HG02884 (cell line): Measurements from ENCODE around the gene DOCK10.
"Not testable (repeated sequence)": the region's sequence is repeated elsewhere in the genome, so short reads cannot be mapped to it uniquely, and the experiment has no call there.

Experiments
- ATAC-seq: cut with Tn5 transposase; IDR thresholded peaks from one replicate; pipeline ENCODE4 v1.9.1; 2021; ENCODE audit warnings: mild to moderate bottlenecking, moderate library complexity; ENCODE audit not compliant: unreplicated experiment

Gene DOCK10

GRCh38 chr2:225041851-225042799 lies at the start of gene DOCK10:
Gene DOCK10, minus strand, starts transcription at chr2:225042468. Its CDS starts 94 bp downstream, at chr2:225042374.
- peak; percentile 16 for ATAC-seq

DNA sequence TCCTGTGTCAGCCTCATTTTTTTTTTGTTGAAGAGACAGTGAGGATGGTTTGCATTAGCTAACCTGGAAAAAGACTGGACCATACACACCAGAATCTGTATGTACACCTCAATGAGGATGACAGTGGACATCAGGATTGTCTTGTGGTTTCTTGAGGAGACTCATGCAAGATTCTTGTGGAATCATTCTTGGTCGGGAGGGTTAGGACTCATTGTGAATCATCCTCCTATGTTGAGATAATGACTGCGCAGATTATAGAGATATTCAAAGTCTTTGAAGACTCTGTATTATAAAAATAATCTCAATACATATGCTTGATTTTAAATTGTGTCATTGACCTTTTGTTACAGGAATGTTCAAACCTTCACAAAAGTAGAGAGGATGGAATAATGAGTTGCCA lies 49.1 kb upstream of the DOCK10 start:
- no peak for ATAC-seq

DNA sequence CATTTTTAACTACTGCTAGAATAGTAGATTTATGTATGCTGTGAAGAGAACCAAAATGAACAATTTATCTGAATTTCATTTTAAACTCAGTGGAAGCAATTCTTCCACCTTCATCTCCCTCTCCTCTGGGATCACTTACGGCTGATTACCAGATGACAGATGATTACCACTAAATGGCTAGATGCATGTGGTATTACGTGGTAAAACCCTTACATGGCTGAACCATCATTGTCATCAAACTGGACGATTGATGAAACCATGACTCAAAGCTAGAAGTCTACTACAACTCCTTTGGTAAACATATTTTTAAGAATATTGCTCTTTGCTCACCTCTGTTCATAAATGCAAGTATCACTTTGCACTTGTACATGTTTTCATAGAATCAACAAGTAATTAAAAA lies 48.5 kb upstream of the DOCK10 start:
- no peak for ATAC-seq

GRCh38 chr2:225086915-225087314 lies 44.6 kb upstream of the DOCK10 start:
- no peak for ATAC-seq

DNA sequence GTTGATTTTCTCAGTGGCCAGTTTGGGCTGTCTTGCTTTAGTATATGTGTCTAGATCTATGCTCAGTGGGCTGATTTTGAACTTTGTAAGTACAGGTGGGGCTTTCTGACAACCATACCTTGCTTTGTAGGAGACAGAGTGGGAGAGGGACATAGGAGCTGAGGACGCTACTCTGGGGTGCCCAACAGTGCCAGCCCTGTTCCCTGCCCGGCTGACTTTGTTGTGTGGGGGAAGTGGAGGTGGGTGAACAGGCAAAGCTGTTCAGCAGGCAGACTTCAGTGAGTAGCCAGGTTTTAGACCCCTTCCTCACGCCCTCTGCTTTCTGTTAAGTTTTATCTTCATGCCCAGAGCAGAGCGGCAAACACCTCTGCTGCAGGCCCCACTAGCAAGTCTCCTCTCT lies 44.2 kb upstream of the DOCK10 start:
- ATAC-seq = no peak

- ATAC-seq = no peak
Measured at GRCh38 chr2:225083276-225083675, 41.0 kb upstream of the DOCK10 start.

DNA sequence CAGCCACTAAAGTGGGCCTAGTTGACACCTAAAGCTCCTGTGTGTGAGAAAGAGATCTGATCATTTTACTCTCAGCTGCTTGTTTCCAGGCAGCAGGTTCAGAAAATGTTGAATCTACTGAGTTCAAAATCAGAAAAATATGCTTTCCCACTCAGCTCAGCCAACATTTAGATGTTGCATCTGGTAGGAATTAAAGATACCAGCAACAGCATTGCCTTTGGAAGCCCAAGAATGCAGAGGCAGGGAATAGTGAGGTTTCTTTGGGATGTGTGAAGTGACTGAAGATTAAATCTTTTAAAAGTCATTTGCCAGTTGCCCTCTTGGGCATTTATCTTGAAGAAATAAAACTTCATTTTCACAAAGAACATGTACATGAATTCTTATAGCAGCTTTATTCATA lies 33.9 kb upstream of the DOCK10 start:
- ATAC-seq = no peak

GRCh38 chr2:225074919-225075681 lies 32.8 kb upstream of the DOCK10 start:
- no peak for ATAC-seq

GRCh38 chr2:225074366-225074765 lies 32.1 kb upstream of the DOCK10 start:
- ATAC-seq = no peak

GRCh38 chr2:225073198-225073597 lies 30.9 kb upstream of the DOCK10 start:
- no peak for ATAC-seq

DNA sequence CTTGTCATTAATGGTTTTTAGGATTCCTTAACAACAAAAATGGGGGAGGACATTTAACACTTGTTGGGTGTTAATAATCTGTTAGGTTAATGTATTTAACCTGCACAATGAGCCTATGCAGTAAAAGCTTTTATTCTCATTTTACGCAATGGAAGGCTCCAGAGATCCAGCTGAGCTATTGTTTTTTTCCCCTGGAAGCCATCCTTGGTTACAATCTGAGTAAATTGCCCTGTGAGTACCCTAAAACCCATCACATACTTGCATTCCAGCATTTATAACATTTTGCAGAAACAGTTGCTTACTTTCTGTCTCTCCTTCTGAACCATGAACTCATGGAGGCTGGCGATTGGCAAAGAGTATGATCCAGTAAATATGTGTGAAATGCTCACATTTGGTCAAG lies 30.2 kb upstream of the DOCK10 start:
- ATAC-seq = no peak

DNA sequence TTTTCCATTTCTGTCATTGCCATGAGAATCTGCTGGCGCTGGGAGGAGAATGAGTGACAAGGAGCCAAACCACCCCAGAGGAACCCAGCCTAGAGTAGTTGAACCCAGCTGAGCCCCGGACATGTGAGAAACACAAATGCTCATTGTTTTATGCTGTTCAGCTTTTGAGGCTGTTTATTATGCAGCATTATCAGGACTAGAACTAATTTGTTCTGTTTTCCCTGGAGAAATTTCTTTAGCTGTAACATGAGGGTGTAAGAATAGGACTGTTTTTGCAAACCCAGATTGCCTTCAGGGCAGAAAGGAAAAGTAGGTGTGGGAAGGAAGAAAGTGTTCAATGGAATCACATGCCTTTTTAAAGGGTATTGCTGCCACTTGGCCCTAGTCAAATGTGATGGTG lies 28.5 kb upstream of the DOCK10 start:
- ATAC-seq = no peak

GRCh38 chr2:225069966-225070365 lies 27.7 kb upstream of the DOCK10 start:
- no peak for ATAC-seq

GRCh38 chr2:225069477-225069876 lies 27.2 kb upstream of the DOCK10 start:
- no peak for ATAC-seq

DNA sequence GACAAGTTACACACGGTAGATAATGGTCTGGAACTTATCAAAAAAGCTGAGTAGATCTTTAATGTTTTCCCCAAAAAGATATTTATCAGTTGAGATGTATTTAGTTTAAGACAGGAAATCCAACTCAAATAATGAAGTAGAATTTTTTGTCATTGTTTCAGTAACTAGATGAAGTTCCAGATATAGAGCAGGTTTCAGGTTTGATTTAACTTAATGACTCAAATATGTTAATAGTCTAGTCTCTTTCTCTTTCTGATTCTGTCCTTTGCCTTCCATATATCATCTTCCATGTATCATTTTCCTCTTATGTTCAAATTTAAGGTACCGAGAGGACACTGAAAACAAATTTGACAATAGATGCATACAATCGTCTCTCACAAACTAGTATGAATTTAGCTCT lies 23.6 kb upstream of the DOCK10 start:
- peak; percentile 64 for ATAC-seq

- ATAC-seq = no peak
Measured at GRCh38 chr2:225064928-225065327, 22.7 kb upstream of the DOCK10 start.

DNA sequence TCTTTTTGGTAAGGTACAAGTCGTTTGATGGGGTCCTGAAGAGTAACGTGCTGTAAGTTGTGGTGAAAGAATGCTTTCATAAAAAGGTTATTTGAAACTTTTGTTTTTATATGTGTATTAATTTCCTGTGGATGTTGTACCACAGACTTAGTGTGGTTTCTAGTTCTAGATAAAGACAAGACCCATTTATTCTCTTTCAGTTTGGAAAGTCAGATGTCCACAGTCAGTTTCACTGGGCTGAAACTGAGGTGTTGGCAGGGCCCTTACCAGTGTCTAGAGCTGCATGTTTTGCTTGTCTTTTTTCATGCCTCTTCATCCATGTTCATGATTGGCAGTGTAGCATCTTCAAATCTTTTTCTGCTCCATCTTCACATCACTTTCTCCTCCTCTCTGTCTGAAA lies 22.1 kb upstream of the DOCK10 start:
- no peak for ATAC-seq

DNA sequence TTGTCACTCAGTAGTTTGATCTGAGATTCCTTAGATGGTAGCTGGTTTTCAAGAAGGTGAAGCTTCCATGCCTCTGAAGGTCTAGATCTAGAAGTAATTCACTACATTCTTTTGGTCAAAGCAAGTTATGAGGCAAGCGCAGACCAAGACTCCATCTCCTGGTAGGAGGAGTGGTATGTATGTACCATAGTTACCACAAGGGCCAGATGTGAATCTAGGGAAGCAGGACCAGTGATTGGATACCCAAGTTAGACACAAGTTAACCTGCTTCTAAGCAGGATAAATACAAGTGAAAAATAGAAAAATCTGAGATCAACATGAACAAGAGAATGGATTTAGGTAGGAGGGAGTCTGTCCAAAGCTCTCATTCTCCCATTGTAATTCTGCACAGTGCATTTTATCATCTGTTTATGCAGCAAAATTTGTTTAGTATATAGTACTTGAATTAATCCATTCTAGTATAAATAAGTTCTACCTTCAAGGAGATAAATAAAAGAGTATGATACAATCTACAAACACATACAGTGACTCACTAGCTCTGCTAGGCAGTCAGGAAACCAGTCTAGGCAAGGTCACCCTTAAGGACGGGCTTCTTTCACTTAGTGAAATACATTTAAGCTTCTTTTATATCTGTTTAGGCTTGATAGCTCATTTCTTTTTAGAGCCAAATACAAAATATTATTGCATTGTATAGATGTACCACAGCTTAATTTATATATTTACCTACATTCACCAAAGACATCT lies 14.2 kb upstream of the DOCK10 start:
- no peak for ATAC-seq

DNA sequence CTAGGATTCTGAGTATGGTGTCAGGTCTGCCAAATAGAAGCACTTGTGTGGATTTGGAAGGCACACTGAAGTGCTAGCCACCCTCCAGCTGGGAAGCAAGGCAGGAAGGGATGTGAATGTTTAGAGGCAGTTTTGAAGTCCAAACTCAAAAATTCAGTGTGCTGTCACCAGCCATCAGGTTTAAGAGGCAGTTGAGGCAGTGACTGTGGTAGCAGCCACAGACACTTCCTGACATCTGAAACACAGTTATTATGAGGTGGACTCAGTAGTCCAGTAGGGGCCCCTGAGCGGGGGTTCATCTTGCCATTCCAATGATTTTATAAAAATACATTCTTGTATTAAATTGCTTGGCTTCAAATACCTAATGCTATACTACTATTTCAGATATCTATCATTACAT lies 13.4 kb upstream of the DOCK10 start:
- ATAC-seq = no peak

GRCh38 chr2:225052703-225053102 lies 10.4 kb upstream of the DOCK10 start:
- ATAC-seq = peak; percentile 86

DNA sequence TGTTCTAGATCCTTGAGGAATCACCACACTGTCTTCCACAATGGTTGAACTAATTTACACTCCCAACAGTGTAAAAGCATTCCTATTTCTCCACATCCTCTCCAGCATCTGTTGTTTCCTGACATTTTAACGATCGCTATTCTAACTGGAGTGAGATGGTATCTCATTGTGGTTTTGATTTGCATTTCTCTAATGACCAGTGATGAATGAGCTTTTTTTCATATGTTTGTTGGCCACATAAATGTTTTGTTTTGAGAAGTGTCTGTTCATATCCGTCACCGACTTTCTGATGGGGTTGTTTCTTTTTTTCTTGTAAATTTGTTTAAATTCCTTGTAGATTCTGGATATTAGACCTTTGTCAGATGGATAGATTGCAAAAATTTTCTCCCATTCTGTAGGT lies 5.2 kb upstream of the DOCK10 start:
- ATAC-seq = not testable (repeated sequence)
